Cerebellar nuclear complex (tissue), 1 donor: Measurements from ENCODE around the gene REV3L.
"Not testable (repeated sequence)": the region's sequence is repeated elsewhere in the genome, so short reads cannot be mapped to it uniquely, and the experiment has no call there.

ENCODE experiments used
- DNase-seq, 2 experiments: peaks; one replicate each; lab custom pipeline; 2025; lab: John Stamatoyannopoulos, UW

Gene REV3L

GRCh38 chr6:111300938-111301800 is 181.8 kb downstream of the REV3L start:
- DNase-seq = not testable (repeated sequence)

GRCh38 chr6:111297776-111298175 is 185.2 kb downstream of the REV3L start:
- DNase-seq = no peak

- no peak for DNase-seq
Observed at GRCh38 chr6:111294374-111294967, 188.5 kb downstream of the REV3L start.

GRCh38 chr6:111291336-111292259 is 191.4 kb downstream of the REV3L start:
- no peak for DNase-seq

- not testable (repeated sequence) for DNase-seq
Observed at GRCh38 chr6:111290689-111291335, 192.2 kb downstream of the REV3L start.

- not testable (repeated sequence) for DNase-seq
Observed at GRCh38 chr6:111284356-111284755, 198.7 kb downstream of the REV3L start.

- DNase-seq = no peak
Observed at GRCh38 chr6:111283707-111284106, 199.3 kb downstream of the REV3L start.

- no peak for DNase-seq
Observed at GRCh38 chr6:111282515-111282914, 200.5 kb downstream of the REV3L start.

- no peak for DNase-seq
Observed at GRCh38 chr6:111280445-111280955, 202.5 kb downstream of the REV3L start.

- no peak for DNase-seq
Observed at GRCh38 chr6:111278731-111279130, 204.3 kb downstream of the REV3L start.

GRCh38 chr6:111277819-111278218 is 205.2 kb downstream of the REV3L start:
- no peak for DNase-seq

GRCh38 chr6:111276736-111277135 is 206.3 kb downstream of the REV3L start:
- DNase-seq = no peak

GRCh38 chr6:111276335-111276734 is 206.7 kb downstream of the REV3L start:
- DNase-seq = no peak

- DNase-seq = no peak
Observed at GRCh38 chr6:111274593-111275217, 208.3 kb downstream of the REV3L start.

GRCh38 chr6:111270121-111270520 is 212.9 kb downstream of the REV3L start:
- no peak for DNase-seq

- no peak for DNase-seq
Observed at GRCh38 chr6:111269401-111269970, 213.5 kb downstream of the REV3L start.

GRCh38 chr6:111267764-111268333 is 215.2 kb downstream of the REV3L start:
- no peak for DNase-seq

- DNase-seq = no peak
Observed at GRCh38 chr6:111266276-111266675, 216.7 kb downstream of the REV3L start.

- DNase-seq = no peak
Observed at GRCh38 chr6:111265842-111266241, 217.2 kb downstream of the REV3L start.

GRCh38 chr6:111263837-111264236 is 219.2 kb downstream of the REV3L start:
- no peak for DNase-seq
